ENCODE measurements around the gene PROSER3. TPM values are rescaled to one million over a fixed set of nuclear protein-coding genes. Genes with fewer than 3 reads are reported as not detected.

The PROSER3 gene
- total and polyA plus RNA-seq, 2 experiments from 2014 or later, result 2.7 to 12.6 TPM

DNA sequence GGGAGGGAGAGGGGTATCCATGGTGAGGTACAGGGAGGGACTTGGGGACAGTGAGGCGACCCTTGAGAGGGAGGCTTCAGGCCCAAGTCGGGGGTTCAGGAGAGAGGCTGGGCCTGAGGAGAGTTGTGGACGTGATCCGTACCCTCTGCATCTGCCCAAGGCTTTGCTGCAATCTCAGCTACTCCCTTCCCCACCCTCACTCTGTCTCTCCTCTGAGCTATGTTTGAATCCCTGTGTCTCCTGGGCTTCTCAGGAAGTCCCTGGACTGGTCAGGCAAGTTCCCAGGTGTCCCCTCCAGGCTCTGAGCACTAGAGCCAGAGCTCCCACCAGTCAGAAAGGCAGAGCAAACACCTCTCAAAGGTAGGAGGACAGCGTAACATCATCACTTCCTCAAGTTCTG, 7.8 kb upstream of the PROSER3 start:
- Histone ChIP-seq H3K9me2 (ENCODE audit: insufficient read depth) (no peaks in the 10 kb centered on the region), H3K27ac (no peak overlapping the region), H3K9me3 (ENCODE audit: low read depth) (no peaks in the 10 kb centered on the region), H3K4me2 (ENCODE audit: unreplicated experiment) (peak overlapping the region; percentile 99), H4K20me1 (ENCODE audit: insufficient read depth) (no peaks in the 10 kb centered on the region), H3F3A (ENCODE audit: insufficient read depth) (no peaks in the 10 kb centered on the region), H3K36me3 (ENCODE audit: low read depth) (no peaks in the 10 kb centered on the region), H2AFZ (no peak overlapping the region), H3K27me3 (replicated peaks; ENCODE audit: insufficient read depth) (no peaks in the 10 kb centered on the region), H3K9ac (peak overlapping the region; percentile 92), H3K4me1 (ENCODE audit: insufficient read depth) (peaks cover 24% of the 10 kb centered on the region; the same call in 1 of the 2 replicates), H3K4me3 (no peak overlapping the region), H3K79me2 (ENCODE audit: insufficient read depth) (peaks cover 52% of the 10 kb centered on the region)
- 85 to 95% methylated on average over 3 to 5 of the region's 5 CpGs for WGBS, 2 experiments (ENCODE audit: low coverage in 1 of 2, low lambda C conversion rate in 2 of 2, missing lambda C conversion rate in 2 of 2)
- no peak for DNase-seq
- no peak for TF ChIP-seq EZH2 (IDR thresholded peaks at IDR 0.05; ENCODE audit: insufficient read depth, poor library complexity, severe bottlenecking)
- TF ChIP-seq EZH2phosphoT487 (IDR thresholded peaks at IDR 0.05; ENCODE audit: insufficient read depth, low read depth), result no peak
- in situ Hi-C loops (cut with MboI), result no loop called here

DNA sequence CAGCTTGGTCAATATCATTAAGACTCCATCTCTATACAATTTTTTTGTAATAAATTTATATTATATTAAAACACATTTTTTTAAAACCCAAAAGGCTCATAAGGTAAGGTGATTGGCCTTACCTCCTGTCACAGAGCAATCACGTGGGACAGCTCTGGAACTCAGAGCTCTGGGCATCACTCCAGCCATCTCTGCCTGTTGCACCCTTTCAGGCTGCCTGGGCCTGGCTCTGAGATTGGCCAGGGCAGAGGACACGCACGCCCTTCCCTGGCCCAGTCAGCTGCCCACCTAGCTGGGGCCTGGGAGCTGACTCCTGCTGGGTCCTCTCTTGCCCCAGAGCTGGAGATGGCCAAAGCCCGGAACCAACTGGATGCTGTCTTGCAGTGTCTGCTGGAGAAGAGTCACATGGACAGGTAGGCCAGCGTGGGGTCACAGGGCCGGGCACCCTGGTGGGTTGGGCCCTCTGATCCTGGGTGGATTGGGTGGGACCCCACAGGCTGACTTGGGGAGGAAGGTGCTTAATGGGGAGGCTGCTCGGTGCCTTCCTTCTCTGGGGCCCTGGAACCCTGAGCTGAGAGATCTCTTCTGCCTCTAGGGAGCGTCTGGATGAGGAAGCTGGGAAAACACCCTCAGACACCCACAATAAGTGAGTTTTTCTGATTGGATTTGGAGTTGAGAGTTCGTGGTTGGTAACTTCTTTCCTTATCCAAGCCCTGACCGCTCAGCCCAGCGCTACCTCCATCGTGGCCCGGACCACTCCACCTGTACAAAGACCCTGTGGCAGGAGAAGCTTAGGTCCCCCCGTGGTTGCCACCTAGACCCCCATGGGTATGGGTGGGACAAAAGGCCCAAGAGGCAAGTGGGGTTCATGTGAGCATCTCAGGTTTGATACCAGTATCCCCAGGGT, 5.9 kb upstream of the PROSER3 start:
- Histone ChIP-seq H3K9me3 (ENCODE audit: low read depth) (no peaks in the 10 kb centered on the region), H3K9ac (no peak overlapping the region), H2AFZ (no peak overlapping the region), H4K20me1 (ENCODE audit: insufficient read depth) (no peaks in the 10 kb centered on the region), H3K4me2 (ENCODE audit: unreplicated experiment) (no peak overlapping the region), H3F3A (ENCODE audit: insufficient read depth) (peaks cover 2% of the 10 kb centered on the region; the same call in 1 of the 2 replicates), H3K27ac (no peak overlapping the region), H3K79me2 (ENCODE audit: insufficient read depth) (peaks cover 35% of the 10 kb centered on the region), H3K36me3 (ENCODE audit: low read depth) (no peaks in the 10 kb centered on the region), H3K9me2 (ENCODE audit: insufficient read depth) (no peaks in the 10 kb centered on the region), H3K4me1 (ENCODE audit: insufficient read depth) (peaks cover 22% of the 10 kb centered on the region), H3K4me3 (no peak overlapping the region), H3K27me3 (replicated peaks; ENCODE audit: insufficient read depth) (no peaks in the 10 kb centered on the region)
- DNase-seq, result no peak
- 90 to 92% methylated on average over 13 to 14 of the region's 14 CpGs for WGBS, 2 experiments (ENCODE audit: low coverage in 1 of 2, low lambda C conversion rate in 2 of 2, missing lambda C conversion rate in 2 of 2)
- in situ Hi-C loops (cut with MboI), result no loop called here
- TF ChIP-seq EZH2phosphoT487 (IDR thresholded peaks at IDR 0.05; ENCODE audit: insufficient read depth, low read depth), result no peak
- no peak for TF ChIP-seq EZH2 (IDR thresholded peaks at IDR 0.05; ENCODE audit: insufficient read depth, poor library complexity, severe bottlenecking)

DNA sequence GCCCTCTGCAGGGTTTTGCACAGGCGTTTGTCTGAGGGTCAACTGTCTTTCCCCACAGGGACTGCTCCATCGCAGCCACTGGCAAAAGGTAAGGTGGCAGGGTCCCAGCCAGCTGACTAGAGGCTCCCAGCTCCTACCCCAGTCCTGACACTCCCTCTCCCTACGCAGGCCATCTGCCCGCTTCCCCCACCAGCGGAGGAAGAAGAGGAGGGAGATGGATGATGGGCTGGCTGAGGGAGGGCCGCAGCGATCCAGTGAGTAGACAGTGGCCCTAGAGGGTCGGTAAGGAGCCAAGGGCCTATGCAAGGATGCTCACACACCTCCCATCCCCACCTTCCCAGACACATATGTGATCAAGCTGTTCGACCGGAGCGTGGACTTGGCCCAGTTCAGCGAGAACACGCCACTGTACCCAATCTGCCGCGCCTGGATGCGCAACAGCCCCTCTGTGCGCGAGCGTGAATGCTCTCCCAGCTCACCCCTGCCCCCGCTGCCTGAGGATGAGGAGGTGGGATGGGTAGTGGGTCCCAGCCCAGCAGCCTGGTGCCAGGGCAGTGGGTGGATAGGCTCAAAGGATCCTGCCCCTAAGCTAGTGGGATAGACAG, 5.1 kb upstream of the PROSER3 start:
- Histone ChIP-seq H4K20me1 (ENCODE audit: insufficient read depth) (no peaks in the 10 kb centered on the region), H3K4me3 (no peak overlapping the region), H3K36me3 (ENCODE audit: low read depth) (no peaks in the 10 kb centered on the region), H3K4me2 (ENCODE audit: unreplicated experiment) (no peak overlapping the region), H3K4me1 (ENCODE audit: insufficient read depth) (peaks cover 25% of the 10 kb centered on the region), H3K9me2 (ENCODE audit: insufficient read depth) (no peaks in the 10 kb centered on the region), H3K79me2 (ENCODE audit: insufficient read depth) (peaks cover 28% of the 10 kb centered on the region), H3K27ac (no peak overlapping the region), H3K27me3 (replicated peaks; ENCODE audit: insufficient read depth) (no peaks in the 10 kb centered on the region), H2AFZ (no peak overlapping the region), H3K9ac (no peak overlapping the region), H3F3A (ENCODE audit: insufficient read depth) (peaks cover 3% of the 10 kb centered on the region; the same call in 1 of the 2 replicates), H3K9me3 (ENCODE audit: low read depth) (no peaks in the 10 kb centered on the region)
- WGBS, 2 experiments (ENCODE audit: low coverage in 1 of 2, low lambda C conversion rate in 2 of 2, missing lambda C conversion rate in 2 of 2), result 90 to 94% methylated on average over 20 of the region's 20 CpGs
- no peak for TF ChIP-seq EZH2 (IDR thresholded peaks at IDR 0.05; ENCODE audit: insufficient read depth, poor library complexity, severe bottlenecking)
- TF ChIP-seq EZH2phosphoT487 (IDR thresholded peaks at IDR 0.05; ENCODE audit: insufficient read depth, low read depth), result no peak
- in situ Hi-C loops (cut with MboI), result no loop called here
- DNase-seq, result no peak

DNA sequence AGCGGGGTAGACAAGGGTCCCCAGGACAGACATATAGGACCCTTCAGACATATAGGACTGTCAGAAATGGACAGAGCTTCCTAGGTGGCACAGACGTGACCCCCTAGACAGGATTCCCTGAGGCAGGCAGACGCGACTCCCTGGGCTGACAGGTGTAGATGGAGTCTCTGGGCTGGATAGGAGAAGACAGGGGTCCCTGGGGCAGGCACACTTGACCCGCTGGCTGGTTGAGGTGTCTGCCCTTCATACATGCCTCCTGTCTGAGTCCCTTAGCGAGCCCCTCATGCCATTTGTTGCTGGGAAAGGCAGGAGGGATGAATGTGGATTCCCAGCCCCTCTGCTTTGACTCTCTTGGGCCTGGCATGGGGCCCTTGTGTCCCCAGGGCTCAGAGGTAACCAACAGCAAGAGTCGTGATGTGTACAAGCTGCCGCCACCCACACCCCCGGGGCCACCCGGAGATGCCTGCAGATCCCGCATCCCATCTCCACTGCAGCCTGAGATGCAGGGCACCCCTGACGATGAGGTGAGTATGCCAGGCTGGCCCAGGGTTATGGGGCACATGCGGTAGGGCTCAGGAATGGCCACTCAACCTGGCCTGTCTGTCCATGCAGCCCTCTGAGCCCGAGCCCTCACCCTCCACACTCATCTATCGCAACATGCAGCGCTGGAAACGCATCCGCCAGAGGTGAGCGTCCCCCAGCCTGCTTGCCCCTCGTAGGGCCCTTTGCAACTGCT, 4.2 kb upstream of the PROSER3 start:
- 86% methylated on average over 20 of the region's 20 CpGs for WGBS, 2 experiments (ENCODE audit: low coverage in 1 of 2, low lambda C conversion rate in 2 of 2, missing lambda C conversion rate in 2 of 2)
- Histone ChIP-seq H3K4me3 (no peak overlapping the region), H3K4me2 (ENCODE audit: unreplicated experiment) (no peak overlapping the region), H2AFZ (no peak overlapping the region), H3F3A (ENCODE audit: insufficient read depth) (peaks cover 3% of the 10 kb centered on the region; the same call in 1 of the 2 replicates), H3K36me3 (ENCODE audit: low read depth) (no peaks in the 10 kb centered on the region), H4K20me1 (ENCODE audit: insufficient read depth) (no peaks in the 10 kb centered on the region), H3K27me3 (replicated peaks; ENCODE audit: insufficient read depth) (no peaks in the 10 kb centered on the region), H3K9me3 (ENCODE audit: low read depth) (no peaks in the 10 kb centered on the region), H3K9me2 (ENCODE audit: insufficient read depth) (no peaks in the 10 kb centered on the region), H3K9ac (no peak overlapping the region), H3K4me1 (ENCODE audit: insufficient read depth) (peaks cover 25% of the 10 kb centered on the region), H3K27ac (no peak overlapping the region), H3K79me2 (ENCODE audit: insufficient read depth) (peaks cover 27% of the 10 kb centered on the region)
- in situ Hi-C loops (cut with MboI), result no loop called here
- no peak for DNase-seq
- TF ChIP-seq EZH2phosphoT487 (IDR thresholded peaks at IDR 0.05; ENCODE audit: insufficient read depth, low read depth) (no peak), EZH2 (IDR thresholded peaks at IDR 0.05; ENCODE audit: insufficient read depth, poor library complexity, severe bottlenecking) (no peak)
